BLaER1 treated with 17β-estradiol and CSF1 and Interleukin-3, amounts not matched to agents 10 nM and 100 nM (cell line): ENCODE measurements around the gene MUCL1.
A peak's percentile ranks its signal among the peaks of the same experiment; 100 is the strongest.

Source experiments
- H3K27ac ChIP-seq, 11 experiments: shearing (Covaris generic); formaldehyde crosslinking; 2 replicates each; pipeline ENCODE4 v1.8.1; 2022
- H3K27me3 ChIP-seq, 11 experiments: shearing (Covaris generic); formaldehyde crosslinking; 2 replicates each; pipeline ENCODE4 v1.8.1; 2022
- H3K36me3 ChIP-seq, 11 experiments: shearing (Covaris generic); formaldehyde crosslinking; 2 replicates each; pipeline ENCODE4 v1.8.1; 2022
- H3K4me1 ChIP-seq, 10 experiments: shearing (Covaris generic); formaldehyde crosslinking; 2 replicates each; pipeline ENCODE4 v1.8.1; 2022
- H3K4me2 ChIP-seq, 11 experiments: shearing (Covaris generic); formaldehyde crosslinking; 2 replicates each; pipeline ENCODE4 v1.8.1; 2022
- H3K4me3 ChIP-seq, 10 experiments: shearing (Covaris generic); formaldehyde crosslinking; 2 replicates each; pipeline ENCODE4 v1.8.1; 2022
- H3K9ac ChIP-seq, 11 experiments: shearing (Covaris generic); formaldehyde crosslinking; 2 replicates each; pipeline ENCODE4 v1.8.1; 2022
- H3K9me3 ChIP-seq, 11 experiments: shearing (Covaris generic); formaldehyde crosslinking; replicated peaks in 1 of 11; 2 replicates each; pipeline ENCODE4 v1.8.1; 2022
- H4K20me1 ChIP-seq, 11 experiments: shearing (Covaris generic); formaldehyde crosslinking; 2 replicates each; pipeline ENCODE4 v1.8.1; 2022
- Cebpa-rat ChIP-seq, 11 experiments: shearing (Covaris generic); IDR thresholded peaks; 2 replicates each; pipeline ENCODE4 v1.8.1; 2022

Gene MUCL1

GRCh38 chr12:54853933-54854538 is at the start of gene MUCL1:
MUCL1 (plus strand) TSS chr12:54854516; CDS start chr12:54854583, 67 bp downstream.
- no peaks in the 10 kb centered on the region for H4K20me1 ChIP-seq
- no peak within 1 kb of the TSS; a peak in 2 of 22 replicates for H3K27ac ChIP-seq
- H3K4me1 ChIP-seq, result peaks cover 0 to 36% (median 0%) of the 10 kb centered on the region in 10 experiments; a peak in 4 of 20 replicates
- no peaks in the 10 kb centered on the region for H3K27me3 ChIP-seq
- H3K36me3 ChIP-seq, result no peaks in the 10 kb centered on the region
- peak within 1 kb of the TSS in 2 of 11 experiments; percentile 11 to 44; a peak in 3 of 22 replicates for H3K4me2 ChIP-seq
- H3K9ac ChIP-seq, result no peak within 1 kb of the TSS
- no peak within 1 kb of the TSS for H3K4me3 ChIP-seq
- no peak for TF ChIP-seq Cebpa-rat (IDR thresholded peaks at IDR 0.05)
- H3K9me3 ChIP-seq, result no peaks in the 10 kb centered on the region

GRCh38 chr12:54821676-54822075 is 32.6 kb upstream of the MUCL1 start:
- Histone ChIP-seq H4K20me1 (no peaks in the 10 kb centered on the region), H3K27ac (no peak overlapping the region)
- TF ChIP-seq Cebpa-rat (IDR thresholded peaks at IDR 0.05), result no peak

GRCh38 chr12:54824402-54824801 is 29.9 kb upstream of the MUCL1 start:
- Histone ChIP-seq H3K27me3 (no peaks in the 10 kb centered on the region), H3K4me2 (no peak overlapping the region), H3K4me1 (peaks cover 0 to 1% (median 0%) of the 10 kb centered on the region in 10 experiments; a peak in 1 of 20 replicates), H3K9ac (no peak overlapping the region), H3K4me3 (no peak overlapping the region), H4K20me1 (no peaks in the 10 kb centered on the region), H3K9me3 (peaks cover 0 to 30% (median 13%) of the 10 kb centered on the region in 11 experiments; a peak in 12 of 22 replicates), H3K27ac (no peak overlapping the region), H3K36me3 (no peaks in the 10 kb centered on the region)
- TF ChIP-seq Cebpa-rat (IDR thresholded peaks at IDR 0.05), result no peak

More at GRCh38 chr12:54821676-54822075, 32.6 kb upstream of the MUCL1 start:
- Histone ChIP-seq H3K9ac (no peak overlapping the region), H3K4me3 (no peak overlapping the region), H3K9me3 (peaks cover 0 to 33% (median 18%) of the 10 kb centered on the region in 11 experiments; a peak in 15 of 22 replicates), H3K4me2 (no peak overlapping the region), H3K4me1 (peaks cover 0 to 6% (median 0%) of the 10 kb centered on the region in 10 experiments; a peak in 3 of 20 replicates), H3K27me3 (no peaks in the 10 kb centered on the region), H3K36me3 (no peaks in the 10 kb centered on the region)

GRCh38 chr12:54829511-54829910 is 24.8 kb upstream of the MUCL1 start:
- Histone ChIP-seq H3K4me2 (peak overlapping the region in 7 of 11 experiments; percentile 6 to 21 (median 14); a peak in 6 of 22 replicates), H3K36me3 (no peaks in the 10 kb centered on the region), H3K9ac (no peak overlapping the region), H3K4me1 (peaks cover 0 to 7% (median 6%) of the 10 kb centered on the region in 10 experiments; a peak in 5 of 20 replicates), H3K27ac (no peak overlapping the region), H3K4me3 (no peak overlapping the region), H3K27me3 (no peaks in the 10 kb centered on the region), H4K20me1 (no peaks in the 10 kb centered on the region), H3K9me3 (no peaks in the 10 kb centered on the region)
- no peak for TF ChIP-seq Cebpa-rat (IDR thresholded peaks at IDR 0.05)

- Histone ChIP-seq H3K4me2 (peak overlapping the region in 7 of 11 experiments; percentile 6 to 21 (median 14); a peak in 6 of 22 replicates), H3K36me3 (no peaks in the 10 kb centered on the region), H3K9ac (no peak overlapping the region), H3K9me3 (no peaks in the 10 kb centered on the region), H3K4me1 (peaks cover 0 to 7% (median 6%) of the 10 kb centered on the region in 10 experiments; a peak in 5 of 20 replicates), H3K27me3 (no peaks in the 10 kb centered on the region), H3K27ac (no peak overlapping the region), H3K4me3 (no peak overlapping the region), H4K20me1 (no peaks in the 10 kb centered on the region)
- TF ChIP-seq Cebpa-rat (IDR thresholded peaks at IDR 0.05), result no peak
Observed at GRCh38 chr12:54830199-54830598, 24.1 kb upstream of the MUCL1 start.

- Histone ChIP-seq H3K27ac (no peak overlapping the region), H3K4me2 (no peak overlapping the region), H3K36me3 (no peaks in the 10 kb centered on the region), H3K27me3 (no peaks in the 10 kb centered on the region), H3K4me1 (peaks cover 0 to 7% (median 6%) of the 10 kb centered on the region in 10 experiments; a peak in 5 of 20 replicates), H4K20me1 (no peaks in the 10 kb centered on the region), H3K4me3 (no peak overlapping the region), H3K9ac (no peak overlapping the region), H3K9me3 (no peaks in the 10 kb centered on the region)
- TF ChIP-seq Cebpa-rat (IDR thresholded peaks at IDR 0.05), result no peak
Observed at GRCh38 chr12:54831631-54832030, 22.7 kb upstream of the MUCL1 start.

GRCh38 chr12:54840244-54840865 is 14.0 kb upstream of the MUCL1 start:
- Histone ChIP-seq H4K20me1 (no peaks in the 10 kb centered on the region), H3K9ac (no peak overlapping the region), H3K4me2 (peak overlapping the region in 9 of 11 experiments; percentile 23 to 72 (median 66); a peak in 17 of 22 replicates), H3K4me1 (peaks cover 0 to 17% (median 14%) of the 10 kb centered on the region in 10 experiments; a peak in 14 of 20 replicates), H3K9me3 (peaks cover 7 to 29% (median 13%) of the 10 kb centered on the region in 11 experiments; a peak in 19 of 22 replicates), H3K27ac (no peak overlapping the region; a peak in 1 of 22 replicates), H3K36me3 (no peaks in the 10 kb centered on the region), H3K4me3 (no peak overlapping the region), H3K27me3 (no peaks in the 10 kb centered on the region)
- TF ChIP-seq Cebpa-rat (IDR thresholded peaks at IDR 0.05), result peak in 4 of 11 experiments; percentile 40 to 69 (median 64); a peak in 5 of 22 replicates

- no peak overlapping the region for H3K9ac ChIP-seq
- H3K9me3 ChIP-seq, result no peaks in the 10 kb centered on the region
- H3K4me3 ChIP-seq, result no peak overlapping the region
- H3K27ac ChIP-seq, result peak overlapping the region in 2 of 11 experiments; percentile 18 to 58; a peak in 3 of 22 replicates
- no peaks in the 10 kb centered on the region for H3K36me3 ChIP-seq
- no peak for TF ChIP-seq Cebpa-rat (IDR thresholded peaks at IDR 0.05)
- peaks cover 0 to 46% (median 0%) of the 10 kb centered on the region in 10 experiments; a peak in 4 of 20 replicates for H3K4me1 ChIP-seq
- peak overlapping the region in 2 of 11 experiments; percentile 52 to 60; a peak in 4 of 22 replicates for H3K4me2 ChIP-seq
- H4K20me1 ChIP-seq, result no peaks in the 10 kb centered on the region
- H3K27me3 ChIP-seq, result no peaks in the 10 kb centered on the region
Observed at GRCh38 chr12:54857406-54857805, 3.1 kb downstream of the MUCL1 start.

- Histone ChIP-seq H3K4me2 (peak overlapping the region in 2 of 11 experiments; percentile 52 to 60; a peak in 2 of 22 replicates), H4K20me1 (no peaks in the 10 kb centered on the region), H3K36me3 (no peaks in the 10 kb centered on the region), H3K4me1 (peaks cover 0 to 46% (median 0%) of the 10 kb centered on the region in 10 experiments; a peak in 4 of 20 replicates), H3K9me3 (no peaks in the 10 kb centered on the region), H3K9ac (no peak overlapping the region), H3K4me3 (no peak overlapping the region), H3K27ac (no peak overlapping the region), H3K27me3 (no peaks in the 10 kb centered on the region)
- TF ChIP-seq Cebpa-rat (IDR thresholded peaks at IDR 0.05), result no peak
Observed at GRCh38 chr12:54858562-54858961, 4.2 kb downstream of the MUCL1 start.
